GM12878 (cell line): ENCODE data around the gene LRRK1. TPM values are rescaled to one million over a fixed set of nuclear protein-coding genes. Genes with fewer than 3 reads are reported as not detected.

ENCODE experiments used
- ATAC-seq: fragments of 200-7000 bp; cut with Tn5 transposase; 3 replicates; pipeline ENCODE4 v1.9.1; 2020; ENCODE audit warnings: mild to moderate bottlenecking, moderate library complexity
- BruUV-seq: library from RNA; stranded (reverse); fragments of 400-500 nt; replicated peaks from 2 replicates; lab custom pipeline; 2021; lab: Mats Ljungman, UMichigan
- CTCF ChIA-PET: fragments of 300-600 bp; sonication (Branson Sonifier 250); formaldehyde crosslinking; extraction: SDS; loops from one replicate; lab custom pipeline; 2021; ENCODE audit warnings: inconsistent platforms; lab: Yijun Ruan, JAX
- POLR2A ChIA-PET: fragments of 350-600 bp; formaldehyde crosslinking; extraction: SDS; loops from one replicate; lab custom pipeline; 2021; ENCODE audit warnings: inconsistent platforms; lab: Charles Lee
- RAD21 ChIA-PET: fragments of 300-600 bp; sonication (Branson Sonifier 250); formaldehyde crosslinking; loops from one replicate; lab custom pipeline; 2023; ENCODE audit warnings: antibody characterized with exemption; ENCODE audit not compliant: unreplicated experiment; lab: Charles Lee
- SMC1A ChIA-PET: fragments of 300-600 bp; sonication (Branson Sonifier 250); formaldehyde crosslinking; loops from one replicate; lab custom pipeline; 2023; ENCODE audit not compliant: unreplicated experiment, uncharacterized antibody; lab: Charles Lee
- DNase-seq: peaks from one replicate; pipeline ENCODE4 v3.0.0-alpha.2; 2011; ENCODE audit warnings: low read depth, low spot score
- FAIRE-seq: peaks from 3 replicates; lab custom pipeline; 2011; peaks lifted over from hg19 to GRCh38; lab: Jason Lieb, UNC
- H2AFZ ChIP-seq: 2 replicates; pipeline ENCODE4 v1.6.0; 2011; ENCODE audit warnings: low read depth, low read length, control low read depth; ENCODE audit not compliant: control insufficient read depth
- H3K27ac ChIP-seq: 2 replicates; pipeline ENCODE4 v1.5.1; 2011; ENCODE audit warnings: control low read depth; ENCODE audit not compliant: control insufficient read depth, insufficient read depth
- H3K27me3 ChIP-seq, 2 experiments: replicated peaks in 1 of 2; 2 replicates each; pipeline versions ENCODE4 v1.6.0 to v1.6.1; 2011; ENCODE audit warnings: low read length in 1 of 2; ENCODE audit not compliant: control insufficient read depth in 2 of 2, insufficient read depth in 2 of 2
- H3K36me3 ChIP-seq, 2 experiments: 2 replicates each; pipeline ENCODE4 v1.5.1; 2011; ENCODE audit warnings: low read length in 1 of 2; ENCODE audit not compliant: control insufficient read depth in 2 of 2, insufficient read depth in 2 of 2
- H3K4me1 ChIP-seq: 2 replicates; pipeline ENCODE4 v1.6.1; 2011; ENCODE audit warnings: mild to moderate bottlenecking, low read length, moderate library complexity, mixed read lengths; ENCODE audit not compliant: control insufficient read depth, insufficient read depth
- H3K4me2 ChIP-seq: 2 replicates; pipeline ENCODE4 v1.6.0; 2011; ENCODE audit warnings: control low read depth; ENCODE audit not compliant: control insufficient read depth, insufficient read depth
- H3K4me3 ChIP-seq: fragments of 200-600 bp; sonication (generic); 2 replicates; pipeline ENCODE4 v1.5.1; 2016
- H3K79me2 ChIP-seq: 2 replicates; pipeline ENCODE4 v1.6.0; 2011; ENCODE audit warnings: low read length; ENCODE audit not compliant: control insufficient read depth, insufficient read depth
- H3K9ac ChIP-seq: 2 replicates; pipeline ENCODE4 v1.8.0; 2011; ENCODE audit warnings: low read length, control low read depth, mixed read lengths; ENCODE audit not compliant: control insufficient read depth, insufficient read depth
- H3K9me3 ChIP-seq: replicated peaks from 3 replicates; pipeline ENCODE4 v1.5.1; 2011; ENCODE audit warnings: mild to moderate bottlenecking, low read length; ENCODE audit not compliant: control insufficient read depth, insufficient read depth
- H4K20me1 ChIP-seq: 2 replicates; pipeline ENCODE4 v1.6.0; 2011; ENCODE audit not compliant: control insufficient read depth, insufficient read depth
- BCL3 ChIP-seq: IDR thresholded peaks from 2 replicates; pipeline ENCODE4 v1.6.1; 2011; ENCODE audit warnings: borderline replicate concordance, low read depth, mild to moderate bottlenecking, moderate library complexity, low read length; ENCODE audit not compliant: insufficient read depth, poor library complexity, severe bottlenecking
- CBFB ChIP-seq: IDR thresholded peaks from 2 replicates; pipeline ENCODE4 v1.6.1; 2016; ENCODE audit warnings: antibody characterized with exemption, low read depth
- ESRRA ChIP-seq: IDR thresholded peaks from 2 replicates; pipeline ENCODE4 v1.6.1; 2012; ENCODE audit warnings: mild to moderate bottlenecking, low read length, improper control_type of control experiment
- EZH2 ChIP-seq: IDR thresholded peaks from 2 replicates; pipeline ENCODE4 v1.6.1; 2012; ENCODE audit warnings: low read depth, mild to moderate bottlenecking, control low read depth, inconsistent platforms, low read length, borderline replicate concordance; ENCODE audit not compliant: control insufficient read depth
- MEF2A ChIP-seq: IDR thresholded peaks from 2 replicates; pipeline ENCODE4 v1.6.1; 2011; ENCODE audit warnings: low read depth, mild to moderate bottlenecking, low read length, moderate library complexity; ENCODE audit not compliant: insufficient read depth
- MTA2 ChIP-seq: fragments of 450-650 bp; IDR thresholded peaks from 2 replicates; pipeline ENCODE4 v1.6.1; 2016; ENCODE audit warnings: low read depth, mild to moderate bottlenecking, moderate library complexity
- PKNOX1 ChIP-seq: fragments of 450-650 bp; IDR thresholded peaks from 2 replicates; pipeline ENCODE4 v1.6.1; 2016; ENCODE audit warnings: mild to moderate bottlenecking
- RAD21 ChIP-seq: IDR thresholded peaks from 2 replicates; pipeline ENCODE4 v1.6.1; 2011; ENCODE audit warnings: mild to moderate bottlenecking, low read depth, low read length, moderate library complexity; ENCODE audit not compliant: insufficient read depth
- WRNIP1 ChIP-seq: IDR thresholded peaks from 2 replicates; pipeline ENCODE4 v1.6.1; 2011; ENCODE audit warnings: low read depth, low read length, improper control_type of control experiment, borderline replicate concordance
- ZBTB11 ChIP-seq: fragments of 450-650 bp; formaldehyde crosslinking; IDR thresholded peaks from 2 replicates; pipeline ENCODE4 v1.5.0; 2022; ENCODE audit warnings: mild to moderate bottlenecking, missing genetic modification characterization
- ZNF217 ChIP-seq: fragments of 450-650 bp; IDR thresholded peaks from 2 replicates; pipeline ENCODE4 v1.6.1; 2017; ENCODE audit warnings: antibody characterized with exemption, mild to moderate bottlenecking
- ZNF687 ChIP-seq: fragments of 450-650 bp; IDR thresholded peaks from 2 replicates; pipeline ENCODE4 v1.6.1; 2017; ENCODE audit warnings: mild to moderate bottlenecking, moderate library complexity
- WGBS: methylation state at CpG from one replicate; pipeline ENCODE4 v1.1.6; 2016; ENCODE audit warnings: low lambda C conversion rate; ENCODE audit not compliant: insufficient replicate concordance, insufficient coverage; ENCODE audit errors: missing lambda C conversion rate; 5-methylcytosine and 5-hydroxymethylcytosine counted together
- in situ Hi-C: fragments of 300-500 bp; cut with MboI; formaldehyde crosslinking; loops from 9 replicates; pipeline ENCODE4 v1.14.3; 2018; ENCODE audit warnings: mixed read lengths
- intact Hi-C: fragments of 100-400 bp; cut with micrococcal nuclease; formaldehyde crosslinking; loops from one replicate; pipeline ENCODE4 v1.14.2; 2022; ENCODE audit not compliant: unreplicated experiment
- polyA plus RNA-seq, 11 experiments: library from polyadenylated mRNA; depleted of rRNA in 4 of 11; unstranded in 6 of 11; stranded (reverse) in 5 of 11; fragments of >200 nt; fragmentation: Nextera tagmentation in 4 of 11; fragmentation: Illumina TruSeq in 1 of 11; extraction: Ambion mirVana in 4 of 11; extraction: Trizol in 1 of 11; gene quantifications; 1 replicate in 1 of 11; 2 replicates in 10 of 11; pipeline versions ENCODE4 v1.2.1 to v1.2.3, GENCODE V29; 2011 to 2016; ENCODE audit warnings: inconsistent platforms in 2 of 11, missing spikeins in 2 of 11, low read depth in 1 of 11
- total RNA-seq, 4 experiments: library from RNA; depleted of rRNA in 3 of 4; stranded (reverse); fragments of >200 nt in 3 of 4; fragmentation: Illumina TruSeq in 1 of 4; extraction: Trizol in 1 of 4; gene quantifications; 2 replicates each; pipeline versions ENCODE4 v1.2.1 to v1.2.3, GENCODE V29; 2013 to 2021

Gene LRRK1
- total and polyA plus RNA-seq, 10 of the 15 experiments (the other 5 are each of a cell fraction or from before 2014, with no cell fraction given), result 2.2 to 58.3 (median 17.9) TPM

- no peaks in the 10 kb centered on the region for H3K79me2 ChIP-seq
- H3K9ac ChIP-seq, result no peak overlapping the region
- SMC1A ChIA-PET, result interaction anchor here (1.8 to 2.6 kb wide), 2 partner anchors 10 to 240 kb away, joined by 6 to 9 read pairs; no protein-coding TSS in a partner anchor
- no peaks in the 10 kb centered on the region for H3K27me3 ChIP-seq
- intact Hi-C loops, result loop anchor here (5.0 kb wide), 1 partner anchor 69 kb away; no protein-coding TSS in a partner anchor
- no peaks in the 10 kb centered on the region for H3K4me1 ChIP-seq
- ATAC-seq, result no peak
- in situ Hi-C loops, result no loop called here
- no peak for FAIRE-seq
- BruUV-seq, result no TSS peak
- no peaks in the 10 kb centered on the region for H4K20me1 ChIP-seq
- RAD21 ChIA-PET, result no interaction called here
- H3K27ac ChIP-seq, result no peak overlapping the region
- H3K4me2 ChIP-seq, result no peak overlapping the region
- H2AFZ ChIP-seq, result no peak overlapping the region
- CTCF ChIA-PET, result interaction anchor here (1.1 to 6.9 kb wide), 3 partner anchors 9 to 240 kb away, joined by 4 to 44 read pairs (median 13); no protein-coding TSS in a partner anchor
- DNase-seq, result no peak
- no peaks in the 10 kb centered on the region for H3K9me3 ChIP-seq
- no peak overlapping the region for H3K4me3 ChIP-seq
- WGBS, result 53% methylated on average over 1 of the region's 1 CpG
- peaks cover 21 to 23% of the 10 kb centered on the region in 2 experiments for H3K36me3 ChIP-seq
- POLR2A ChIA-PET, result no interaction called here
- no peak for TF ChIP-seq ZBTB11 (CRISPR knock-in tag)
- no peak for TF ChIP-seq CBFB
- TF ChIP-seq MEF2A, result no peak
- TF ChIP-seq RAD21, result no peak
- no peak for TF ChIP-seq MTA2
- no peak for TF ChIP-seq ZNF687
- TF ChIP-seq ESRRA, result no peak
- TF ChIP-seq BCL3, result no peak
- no peak for TF ChIP-seq ZNF217
- TF ChIP-seq EZH2, result no peak
- no peak for TF ChIP-seq WRNIP1
- no peak for TF ChIP-seq PKNOX1
Measured at GRCh38 chr15:101018016-101018415, 98.9 kb downstream of the LRRK1 start.
